Lower leg skin (tissue), 3 donors: ENCODE measurements around the gene GOLGA5.

Source experiments
- CTCF ChIP-seq, 3 donors: fragments of 450-650 bp; IDR thresholded peaks; one replicate each; pipeline ENCODE4 v1.5.1; 2016; ENCODE audit warnings: antibody characterized with exemption in 3 of 3, mild to moderate bottlenecking in 3 of 3, moderate library complexity in 2 of 3
- POLR2A ChIP-seq, 2 donors: fragments of 450-650 bp; IDR thresholded peaks; one replicate each; pipeline ENCODE4 v1.6.1; 2016 to 2017; ENCODE audit warnings: antibody characterized with exemption in 2 of 2, mild to moderate bottlenecking in 1 of 2, moderate library complexity in 1 of 2

GRCh38 chr14:92787554-92787953 lies 6.6 kb upstream of the GOLGA5 start:
- no peak for TF ChIP-seq CTCF (IDR thresholded peaks at IDR 0.05)
- no peak for TF ChIP-seq POLR2A (IDR thresholded peaks at IDR 0.05)
